Measurements from ENCODE around the gene NRG3.

DNA sequence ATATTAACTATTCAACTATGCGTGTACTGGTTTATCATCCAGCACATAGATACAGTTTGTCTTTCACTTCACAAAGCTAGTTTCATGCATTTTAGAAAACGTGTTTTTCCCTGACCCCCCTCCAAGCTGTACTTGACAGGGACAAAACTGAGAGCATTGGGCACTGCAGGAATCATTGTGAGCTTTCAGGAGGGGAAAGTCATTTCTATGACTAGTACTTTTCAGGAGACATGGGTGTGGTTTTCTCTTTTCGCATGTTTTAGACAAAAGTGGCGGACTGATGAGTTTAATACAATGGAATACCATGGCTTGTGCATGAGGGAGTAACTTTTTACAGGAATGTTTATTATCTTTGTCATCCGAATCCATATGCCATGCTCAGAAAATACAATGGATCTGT, 42.7 kb downstream of the NRG3 start:
- TF ChIP-seq, protein P1, sequence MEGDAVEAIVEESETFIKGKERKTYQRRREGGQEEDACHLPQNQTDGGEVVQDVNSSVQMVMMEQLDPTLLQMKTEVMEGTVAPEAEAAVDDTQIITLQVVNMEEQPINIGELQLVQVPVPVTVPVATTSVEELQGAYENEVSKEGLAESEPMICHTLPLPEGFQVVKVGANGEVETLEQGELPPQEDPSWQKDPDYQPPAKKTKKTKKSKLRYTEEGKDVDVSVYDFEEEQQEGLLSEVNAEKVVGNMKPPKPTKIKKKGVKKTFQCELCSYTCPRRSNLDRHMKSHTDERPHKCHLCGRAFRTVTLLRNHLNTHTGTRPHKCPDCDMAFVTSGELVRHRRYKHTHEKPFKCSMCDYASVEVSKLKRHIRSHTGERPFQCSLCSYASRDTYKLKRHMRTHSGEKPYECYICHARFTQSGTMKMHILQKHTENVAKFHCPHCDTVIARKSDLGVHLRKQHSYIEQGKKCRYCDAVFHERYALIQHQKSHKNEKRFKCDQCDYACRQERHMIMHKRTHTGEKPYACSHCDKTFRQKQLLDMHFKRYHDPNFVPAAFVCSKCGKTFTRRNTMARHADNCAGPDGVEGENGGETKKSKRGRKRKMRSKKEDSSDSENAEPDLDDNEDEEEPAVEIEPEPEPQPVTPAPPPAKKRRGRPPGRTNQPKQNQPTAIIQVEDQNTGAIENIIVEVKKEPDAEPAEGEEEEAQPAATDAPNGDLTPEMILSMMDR (IDR thresholded peaks at IDR 0.05): no peak
- TF ChIP-seq EP300 (IDR thresholded peaks at IDR 0.05): no peak

Data from ovary (tissue), 3 donors.